Fibroblast of lung (primary cell): ENCODE data around the gene ADCY3. TPM values are rescaled to one million over a fixed set of nuclear protein-coding genes. Genes with fewer than 3 reads are reported as not detected.

Experiments used
- DNase-seq, 2 donors: peaks; one replicate each; pipeline versions ENCODE4 v3.0.0 to v3.0.0-alpha.2; 2010; ENCODE audit warnings: low read depth in 2 of 2
- H2AFZ ChIP-seq: 2 replicates; pipeline ENCODE4 v1.5.1; 2012; ENCODE audit warnings: low read length, control low read depth, inconsistent platforms
- H3K27ac ChIP-seq: 2 replicates; pipeline ENCODE4 v1.5.1; 2011; ENCODE audit warnings: low read length, control low read depth; ENCODE audit not compliant: insufficient read depth
- H3K27me3 ChIP-seq: 2 replicates; pipeline ENCODE4 v1.5.1; 2011; ENCODE audit warnings: mild to moderate bottlenecking, low read length; ENCODE audit not compliant: control insufficient read depth, insufficient read depth
- H3K36me3 ChIP-seq: 2 replicates; pipeline ENCODE4 v1.5.1; 2011; ENCODE audit warnings: low read length; ENCODE audit not compliant: control insufficient read depth, insufficient read depth
- H3K4me1 ChIP-seq: 2 replicates; pipeline ENCODE4 v1.5.1; 2011; ENCODE audit warnings: low read length; ENCODE audit not compliant: control insufficient read depth, insufficient read depth; ENCODE audit errors: extremely low read depth
- H3K4me2 ChIP-seq: 2 replicates; pipeline ENCODE4 v1.5.1; 2011; ENCODE audit warnings: low read length, control low read depth; ENCODE audit not compliant: insufficient read depth; ENCODE audit errors: extremely low read depth
- H3K4me3 ChIP-seq, 4 experiments: fragments of 200-600 bp in 1 of 4; sonication (generic) in 1 of 4; replicated peaks in 1 of 4; 2 replicates each; pipeline ENCODE4 v1.5.1; 2011 to 2016; ENCODE audit warnings: low read length in 4 of 4, low read depth in 3 of 4, mild to moderate bottlenecking in 3 of 4, control low read depth in 2 of 4, inconsistent platforms in 1 of 4, mixed read lengths in 1 of 4; ENCODE audit not compliant: insufficient read depth in 1 of 4; ENCODE audit errors: control extremely low read depth in 1 of 4
- H3K79me2 ChIP-seq: 2 replicates; pipeline ENCODE4 v1.5.1; 2012; ENCODE audit warnings: mild to moderate bottlenecking, low read length, inconsistent platforms; ENCODE audit not compliant: control insufficient read depth, insufficient read depth
- H3K9ac ChIP-seq: 2 replicates; pipeline ENCODE4 v1.5.1; 2011; ENCODE audit warnings: mild to moderate bottlenecking, low read length, control low read depth; ENCODE audit not compliant: insufficient read depth
- H3K9me3 ChIP-seq: 2 replicates; pipeline ENCODE4 v1.5.1; 2012; ENCODE audit warnings: low read depth, low read length; ENCODE audit not compliant: control insufficient read depth, insufficient read depth
- H4K20me1 ChIP-seq: 2 replicates; pipeline ENCODE4 v1.5.1; 2011; ENCODE audit warnings: low read length; ENCODE audit not compliant: control insufficient read depth, insufficient read depth; ENCODE audit errors: extremely low read depth
- CTCF ChIP-seq, 2 donors: IDR thresholded peaks in 1 of 2; conservative IDR thresholded peaks in 1 of 2; 1 replicate in 1 of 2; 2 replicates in 1 of 2; pipeline ENCODE4 v1.5.1; 2011 to 2012; ENCODE audit warnings: low read length in 2 of 2, control low read depth in 1 of 2, inconsistent platforms in 1 of 2, low read depth in 1 of 2, mild to moderate bottlenecking in 1 of 2
- EZH2 ChIP-seq: IDR thresholded peaks from 2 replicates; pipeline ENCODE4 v1.5.1; 2012; ENCODE audit warnings: low read length, control low read depth, mild to moderate bottlenecking; ENCODE audit errors: missing control alignments
- polyA plus RNA-seq, 2 donors: library from polyadenylated mRNA; depleted of rRNA in 1 of 2; stranded (reverse) in 1 of 2; unstranded in 1 of 2; fragments of >200 nt; gene quantifications; 2 replicates each; pipeline ENCODE4 v1.2.1, GENCODE V29; 2011 to 2012; ENCODE audit warnings: missing spikeins in 1 of 2
- total RNA-seq: library from RNA; depleted of rRNA; stranded (reverse); fragments of >200 nt; gene quantifications from 2 replicates; pipeline ENCODE4 v1.2.1, GENCODE V29; 2014

ADCY3 gene
- total and polyA plus RNA-seq, 2 donors (not counting 1 experiment from before 2014, with no cell fraction given) = 33.0 to 90.2 TPM

GRCh38 chr2:24833821-24834732, 86.0 kb downstream of the ADCY3 start:
- DNase-seq = no peak
- Histone ChIP-seq H3K79me2 (no peaks in the 10 kb centered on the region), H3K4me2 (no peak overlapping the region), H4K20me1 (no peaks in the 10 kb centered on the region), H3K9me3 (no peaks in the 10 kb centered on the region), H3K27me3 (no peaks in the 10 kb centered on the region), H3K27ac (no peak overlapping the region), H3K9ac (no peak overlapping the region), H3K4me3 (no peak overlapping the region), H3K36me3 (peaks cover 3% of the 10 kb centered on the region), H3K4me1 (no peaks in the 10 kb centered on the region), H2AFZ (no peak overlapping the region)
- TF ChIP-seq CTCF (conservative IDR thresholded peaks at IDR 0.05 in 1 of 2, IDR thresholded peaks at IDR 0.05 in 1 of 2; ENCODE audit: low read depth in 1 of 2, low read length in 2 of 2) (no peak), EZH2 (no peak)

- H3K4me2 ChIP-seq = no peak overlapping the region
- no peak for DNase-seq
- H3K36me3 ChIP-seq = peaks cover 3% of the 10 kb centered on the region
- H4K20me1 ChIP-seq = no peaks in the 10 kb centered on the region
- H3K4me1 ChIP-seq = no peaks in the 10 kb centered on the region
- no peak overlapping the region for H3K9ac ChIP-seq
- H3K9me3 ChIP-seq = no peaks in the 10 kb centered on the region
- H3K79me2 ChIP-seq = no peaks in the 10 kb centered on the region
- H3K27ac ChIP-seq = no peak overlapping the region
- no peak overlapping the region for H2AFZ ChIP-seq
- H3K4me3 ChIP-seq = no peak overlapping the region
- no peaks in the 10 kb centered on the region for H3K27me3 ChIP-seq
- TF ChIP-seq EZH2 (no peak), CTCF (conservative IDR thresholded peaks at IDR 0.05 in 1 of 2, IDR thresholded peaks at IDR 0.05 in 1 of 2; ENCODE audit: low read depth in 1 of 2, low read length in 2 of 2) (no peak)
These were observed 86.9 kb downstream of the ADCY3 start for GRCh38 chr2:24832931-24833701.

GRCh38 chr2:24832521-24832920, 87.5 kb downstream of the ADCY3 start:
- H3K36me3 ChIP-seq = peaks cover 3% of the 10 kb centered on the region
- no peak for TF ChIP-seq EZH2
- no peak for TF ChIP-seq CTCF (conservative IDR thresholded peaks at IDR 0.05 in 1 of 2, IDR thresholded peaks at IDR 0.05 in 1 of 2; ENCODE audit: low read depth in 1 of 2, low read length in 2 of 2)
- DNase-seq = no peak

More at GRCh38 chr2:24832521-24832920, 87.5 kb downstream of the ADCY3 start:
- Histone ChIP-seq H3K9me3 (no peaks in the 10 kb centered on the region), H3K9ac (no peak overlapping the region), H3K4me2 (no peak overlapping the region), H3K27me3 (no peaks in the 10 kb centered on the region), H3K79me2 (no peaks in the 10 kb centered on the region), H2AFZ (no peak overlapping the region), H3K4me1 (no peaks in the 10 kb centered on the region), H4K20me1 (no peaks in the 10 kb centered on the region), H3K4me3 (no peak overlapping the region), H3K27ac (no peak overlapping the region)
